HG03432 (cell line): ENCODE results near the gene NTSR1.

Experiments used
- ATAC-seq: cut with Tn5 transposase; IDR thresholded peaks from one replicate; pipeline ENCODE4 v1.9.1; 2021; ENCODE audit warnings: mild to moderate bottlenecking, moderate library complexity; ENCODE audit not compliant: unreplicated experiment

Gene NTSR1

DNA sequence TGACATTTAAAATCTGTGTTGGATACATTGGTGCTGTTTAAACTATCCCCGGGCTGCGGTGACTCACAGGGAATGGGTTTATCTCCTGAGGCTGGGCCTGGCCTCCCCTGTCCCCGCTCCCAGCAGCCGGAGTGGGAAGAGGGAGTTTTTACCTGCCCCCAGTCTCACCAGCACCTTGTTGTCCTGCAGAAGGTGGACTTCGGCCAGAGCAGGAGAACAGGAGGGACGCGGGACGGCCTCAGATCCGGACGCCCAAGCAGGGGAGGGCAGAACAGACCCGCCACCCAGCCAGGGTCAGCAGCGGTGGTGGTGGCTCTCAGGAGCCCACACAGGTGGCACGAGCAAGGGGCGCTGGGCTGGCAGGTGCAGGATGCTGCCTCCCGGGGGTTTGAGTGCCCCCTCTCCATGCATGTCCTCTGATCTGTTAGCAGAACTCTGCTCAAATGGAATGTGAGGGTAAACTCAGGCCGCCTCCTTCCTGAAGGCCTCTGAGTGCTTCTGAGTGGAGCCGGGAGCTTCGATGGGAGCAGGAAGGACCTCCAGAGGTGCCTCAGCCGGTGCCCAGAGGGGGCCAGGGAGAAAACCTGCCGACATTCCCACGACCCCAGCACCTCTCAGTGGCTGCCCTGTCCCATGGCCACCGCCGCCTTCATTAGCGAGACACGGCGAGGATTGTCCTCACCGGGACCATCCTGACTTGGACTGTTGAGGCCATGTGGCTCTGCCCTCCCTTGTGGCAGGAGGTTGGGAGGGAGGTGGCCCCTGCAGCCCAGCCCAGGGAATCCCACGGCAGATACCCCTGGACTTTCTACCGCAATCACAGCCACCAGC, 44.2 kb downstream of the NTSR1 start:
- no peak for ATAC-seq

DNA sequence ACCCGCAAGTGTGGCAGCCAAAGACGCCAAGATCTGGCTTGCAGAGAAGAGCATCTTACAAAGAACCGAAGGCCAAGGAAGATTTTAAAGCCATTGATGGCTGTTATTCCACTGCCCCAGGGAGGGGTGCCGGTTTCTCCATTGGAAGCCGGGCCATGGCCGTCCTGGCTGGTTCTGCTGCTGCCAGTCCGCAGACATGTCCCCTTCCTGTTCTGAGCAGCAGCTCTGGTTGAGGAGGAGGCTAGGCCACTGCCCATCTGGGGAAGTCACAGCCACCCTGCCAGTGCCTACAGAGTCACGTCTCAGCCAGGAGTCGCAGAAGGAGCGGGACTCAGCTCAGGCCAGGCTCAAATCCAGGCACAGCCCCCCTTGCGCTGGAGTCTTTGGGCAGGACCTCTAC, 45.0 kb downstream of the NTSR1 start:
- no peak for ATAC-seq

- no peak for ATAC-seq
Observed at GRCh38 chr20:62754122-62754990, 45.7 kb downstream of the NTSR1 start.

GRCh38 chr20:62754991-62755356, 46.3 kb downstream of the NTSR1 start:
- ATAC-seq = no peak

GRCh38 chr20:62755817-62756724, 47.4 kb downstream of the NTSR1 start:
- ATAC-seq = no peak

DNA sequence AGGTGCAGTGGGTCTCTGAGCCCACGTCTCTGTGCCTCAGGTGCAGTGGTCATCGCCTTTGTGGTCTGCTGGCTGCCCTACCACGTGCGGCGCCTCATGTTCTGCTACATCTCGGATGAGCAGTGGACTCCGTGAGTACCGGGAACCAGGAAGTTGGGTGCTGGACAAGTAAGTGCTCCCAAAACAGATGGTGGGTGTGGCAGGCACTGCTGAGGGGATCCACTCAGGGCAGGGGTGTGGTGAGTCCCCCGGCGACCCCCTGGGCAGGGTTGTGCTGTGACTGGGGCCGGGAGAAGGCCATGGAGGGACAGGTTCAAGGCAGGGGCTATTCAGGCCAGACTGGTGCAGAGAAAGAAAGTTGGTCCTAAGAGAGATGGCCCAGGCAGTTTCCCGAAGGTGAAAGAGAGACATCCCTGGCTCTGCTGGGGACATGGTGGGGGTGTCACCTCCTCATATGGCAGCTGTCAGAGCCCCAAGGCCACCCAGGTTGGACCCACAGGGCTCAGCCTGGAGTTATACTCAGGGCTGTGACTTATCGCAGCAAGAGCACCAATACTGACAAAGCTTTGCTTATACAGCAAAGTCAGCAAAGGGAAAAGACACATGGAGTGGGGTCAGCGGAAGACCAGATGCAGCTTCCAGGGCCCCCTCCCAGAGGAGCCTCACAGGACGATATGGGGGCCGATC, 49.7 kb downstream of the NTSR1 start:
- ATAC-seq = no peak

GRCh38 chr20:62759981-62760431, 51.4 kb downstream of the NTSR1 start:
- no peak for ATAC-seq

- ATAC-seq = no peak
Observed at GRCh38 chr20:62760471-62760855, 51.8 kb downstream of the NTSR1 start.

- ATAC-seq = no peak
Observed at GRCh38 chr20:62760856-62761758, 52.5 kb downstream of the NTSR1 start.

DNA sequence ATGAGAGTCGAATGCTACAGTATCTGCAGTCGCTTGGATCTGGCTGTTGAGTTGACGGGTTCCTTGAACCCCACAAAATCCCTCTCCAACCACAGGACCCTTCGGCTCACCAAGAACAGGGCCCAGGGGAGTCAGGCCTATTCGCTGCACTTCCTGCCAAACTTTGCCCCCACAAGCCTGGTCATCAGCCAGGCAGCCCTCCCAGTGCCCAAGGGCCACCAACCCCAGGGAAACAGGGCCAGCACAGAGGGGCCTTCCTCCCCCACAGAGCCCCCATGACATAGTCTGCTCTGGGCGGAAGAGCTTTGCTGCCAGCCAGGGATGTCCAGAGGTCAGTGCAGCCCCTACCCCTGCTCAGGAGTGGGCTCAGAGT, 53.1 kb downstream of the NTSR1 start:
- no peak for ATAC-seq

DNA sequence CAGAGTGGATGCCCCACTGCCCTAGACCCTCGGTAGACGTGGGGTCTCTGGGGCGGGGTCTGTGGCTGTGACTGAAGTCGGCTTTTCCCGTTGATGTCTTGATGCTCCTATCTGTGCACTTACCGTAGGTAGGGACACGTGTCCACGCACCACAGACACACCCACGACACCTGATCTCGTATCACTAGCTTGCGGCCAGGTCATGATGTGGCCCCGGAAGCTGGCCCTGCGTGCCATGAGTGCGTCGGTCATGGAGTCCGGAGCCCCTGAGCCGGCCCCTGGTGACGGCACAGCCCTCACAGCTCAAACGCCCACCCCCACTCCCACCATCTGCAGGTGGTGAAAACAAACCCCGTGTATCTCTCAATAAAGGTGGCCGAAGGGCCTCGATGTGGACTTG, 53.7 kb downstream of the NTSR1 start:
- ATAC-seq = no peak

DNA sequence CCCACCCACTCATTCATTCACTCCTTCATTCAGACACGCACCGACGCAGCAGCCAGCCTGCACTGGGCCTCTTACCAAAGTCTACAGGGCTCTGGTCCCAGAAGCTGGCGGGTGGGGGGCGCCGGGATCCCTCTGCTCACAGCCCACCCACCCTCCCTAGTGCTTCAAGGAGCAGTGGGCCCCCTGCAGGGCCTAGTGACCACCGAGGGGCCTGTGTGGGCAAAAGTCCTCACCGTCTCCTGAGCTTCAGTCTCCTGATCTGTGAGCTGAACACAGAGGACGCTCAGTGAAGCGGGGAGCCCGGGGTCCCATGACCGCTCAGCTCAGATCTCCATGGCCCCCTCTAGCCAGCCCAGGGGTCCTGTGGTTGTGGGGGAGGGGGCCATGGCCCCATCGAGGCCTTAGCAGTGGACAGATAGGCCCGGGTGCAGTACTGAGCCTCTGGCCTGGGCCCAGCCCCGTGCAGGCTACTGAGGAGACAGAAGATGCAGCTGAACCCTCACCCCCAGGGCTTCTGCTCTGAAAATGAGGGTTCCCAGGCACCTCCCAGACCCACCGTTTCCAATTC, 54.2 kb downstream of the NTSR1 start:
- no peak for ATAC-seq

- no peak for ATAC-seq
Observed at GRCh38 chr20:62763404-62763803, 54.8 kb downstream of the NTSR1 start.

GRCh38 chr20:62764156-62764935, 55.7 kb downstream of the NTSR1 start:
- ATAC-seq = no peak

- ATAC-seq = no peak
Observed at GRCh38 chr20:62765021-62765420, 56.4 kb downstream of the NTSR1 start.

GRCh38 chr20:62765432-62766070, 56.9 kb downstream of the NTSR1 start:
- no peak for ATAC-seq

DNA sequence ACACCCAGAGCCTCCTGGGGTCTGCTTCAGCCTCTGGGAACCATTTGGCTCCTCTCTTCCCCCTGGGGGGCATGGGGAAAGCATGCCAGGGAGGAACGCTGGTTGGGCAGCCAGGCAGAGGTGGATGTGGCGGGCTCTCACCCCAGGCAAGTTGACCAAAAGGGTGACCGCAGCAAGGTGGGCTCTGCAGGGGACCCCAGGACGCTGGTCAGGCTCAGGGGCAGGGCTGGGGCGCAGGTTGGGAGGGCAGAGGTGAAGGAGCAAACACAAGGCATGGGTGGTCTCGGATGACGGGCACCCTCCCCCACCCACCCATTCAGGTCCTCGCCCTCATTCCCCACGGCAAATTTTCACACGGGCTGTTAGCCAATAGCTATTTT, 57.4 kb downstream of the NTSR1 start:
- no peak for ATAC-seq

DNA sequence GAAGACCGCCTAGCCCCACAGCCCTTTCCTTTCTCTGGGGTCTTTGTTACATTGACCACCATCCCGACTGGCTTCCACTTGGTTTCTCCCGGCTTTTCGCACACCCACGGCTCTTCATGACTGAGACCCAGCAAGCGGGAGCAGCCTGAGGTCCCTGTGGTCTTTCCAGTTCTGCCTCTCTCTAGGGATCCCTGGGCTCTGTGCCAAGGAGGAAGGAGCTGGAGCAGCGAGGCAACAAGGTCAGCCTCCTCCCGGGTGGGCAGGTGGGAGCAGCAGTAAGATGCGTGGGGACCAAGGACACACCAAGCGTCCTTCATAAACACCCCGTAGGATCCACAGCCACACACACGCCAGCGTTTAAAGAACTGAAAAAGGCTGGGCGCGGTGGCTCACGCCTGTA, 58.1 kb downstream of the NTSR1 start:
- ATAC-seq = no peak
